AG04450 (cell line): Measurements from ENCODE around the gene POU6F2. TPM values are rescaled to one million over a fixed set of nuclear protein-coding genes. Genes with fewer than 3 reads are reported as not detected.

Experiments used
- CTCF ChIA-PET: fragments of 300-600, 350-600 bp; formaldehyde crosslinking; extraction: SDS; loops from one replicate; lab custom pipeline; 2022; ENCODE audit warnings: antibody characterized with exemption, inconsistent platforms; lab: Charles Lee
- POLR2A ChIA-PET: fragments of 350-600 bp; formaldehyde crosslinking; extraction: SDS; loops from one replicate; lab custom pipeline; 2021; ENCODE audit warnings: antibody characterized with exemption, inconsistent platforms; lab: Yijun Ruan, JAX
- DNase-seq: peaks from one replicate; pipeline ENCODE4 v3.0.0-alpha.2; 2011; ENCODE audit warnings: low read depth, low spot score
- H3K27ac ChIP-seq: one replicate; pipeline ENCODE4 v1.5.1; 2012; ENCODE audit warnings: low read depth, low read length, control low read depth
- H3K27me3 ChIP-seq: one replicate; pipeline ENCODE4 v1.6.0; 2012; ENCODE audit warnings: low read length; ENCODE audit not compliant: control insufficient read depth, insufficient read depth
- H3K4me3 ChIP-seq: 2 replicates; pipeline ENCODE4 v1.5.1; 2011; ENCODE audit warnings: mild to moderate bottlenecking, low read depth, low read length, control low read depth
- H3K9me3 ChIP-seq: 2 replicates; pipeline ENCODE4 v1.5.1; 2012; ENCODE audit warnings: low read length; ENCODE audit not compliant: control insufficient read depth, insufficient read depth
- CTCF ChIP-seq: IDR thresholded peaks from 2 replicates; pipeline ENCODE4 v1.5.1; 2011; ENCODE audit warnings: low read depth, low read length, control low read depth, inconsistent platforms
- polyA plus RNA-seq: library from polyadenylated mRNA; depleted of rRNA; stranded (reverse); fragments of >200 nt; gene quantifications from 2 replicates; pipeline ENCODE4 v1.2.3, GENCODE V29; 2011

The POU6F2 gene
- polyA plus RNA-seq, 1 experiment: not detected

- Histone ChIP-seq H3K9me3 (no peaks in the 10 kb centered on the region), H3K4me3 (no peak overlapping the region), H3K27ac (no peak overlapping the region), H3K27me3 (peaks cover 6% of the 10 kb centered on the region)
- DNase-seq: no peak
- ChIA-PET POLR2A (no interaction called here), CTCF (no interaction called here)
- TF ChIP-seq CTCF: no peak
These were observed 483.6 kb downstream of the POU6F2 start for GRCh38 chr7:39461263-39461820.

DNA sequence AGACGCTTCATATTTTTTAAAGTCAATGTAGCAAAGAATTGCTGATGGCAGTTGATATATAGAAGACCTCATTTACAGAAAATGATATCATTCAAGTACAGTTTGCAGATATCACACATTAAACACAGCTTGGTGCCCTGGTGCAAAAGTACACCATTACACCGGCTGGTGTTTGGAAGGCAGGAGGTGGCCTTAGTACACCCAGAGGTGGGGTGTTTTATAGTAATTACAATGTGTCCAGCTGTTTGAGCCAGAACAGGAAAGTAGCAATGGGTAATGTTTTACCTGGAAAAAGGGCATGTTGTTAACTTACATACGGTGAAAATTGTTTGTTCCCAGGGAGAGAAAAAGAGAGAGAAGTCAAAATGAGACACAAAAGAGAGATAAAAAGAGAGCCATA is 485.5 kb downstream of the POU6F2 start:
- Histone ChIP-seq H3K4me3 (no peak overlapping the region), H3K9me3 (no peaks in the 10 kb centered on the region), H3K27me3 (peaks cover 6% of the 10 kb centered on the region), H3K27ac (no peak overlapping the region)
- no peak for DNase-seq
- POLR2A ChIA-PET: no interaction called here
- CTCF ChIA-PET: interaction anchor here (0.7 to 2.8 kb wide), 5 partner anchors 8 to 531 kb away, joined by 3 to 15 read pairs (median 4); no protein-coding TSS in a partner anchor
- TF ChIP-seq CTCF: no peak

- ChIA-PET CTCF (interaction anchor here (1.0 to 2.8 kb wide), 3 partner anchors 9 to 663 kb away, joined by 3 to 15 read pairs (median 4); no protein-coding TSS in a partner anchor), POLR2A (no interaction called here)
- Histone ChIP-seq H3K9me3 (no peaks in the 10 kb centered on the region), H3K4me3 (no peak overlapping the region), H3K27ac (no peak overlapping the region), H3K27me3 (peaks cover 6% of the 10 kb centered on the region)
- no peak for DNase-seq
- TF ChIP-seq CTCF: no peak
These were observed 486.8 kb downstream of the POU6F2 start for GRCh38 chr7:39464350-39465054.

- no peak overlapping the region for H3K4me3 ChIP-seq
These were observed 487.6 kb downstream of the POU6F2 start for GRCh38 chr7:39465055-39465929.

More at GRCh38 chr7:39465055-39465929, 487.6 kb downstream of the POU6F2 start:
- CTCF ChIA-PET: interaction anchor here (0.6 to 1.7 kb wide), 9 partner anchors 9 to 716 kb away, joined by 3 to 8 read pairs (median 4); no protein-coding TSS in a partner anchor
- TF ChIP-seq CTCF: peak; percentile 77
- peak; percentile 36 for DNase-seq
- H3K27ac ChIP-seq: no peak overlapping the region
- peaks cover 6% of the 10 kb centered on the region for H3K27me3 ChIP-seq
- H3K9me3 ChIP-seq: no peaks in the 10 kb centered on the region
- POLR2A ChIA-PET: no interaction called here
